WTC11 (cell line): Measurements from ENCODE around the gene KCTD2. TPM values are rescaled to one million over a fixed set of nuclear protein-coding genes. Genes with fewer than 3 reads are reported as not detected.
A peak's percentile ranks its signal among the peaks of the same experiment; 100 is the strongest.

Experiments
- AR ChIP-seq: fragments of 250-450 bp; sonication (Bioruptor Pico); IDR thresholded peaks from 2 replicates; pipeline ENCODE4 v1.9.0; 2021; ENCODE audit warnings: mild to moderate bottlenecking
- CDX4 ChIP-seq: fragments of 250-450 bp; sonication (Bioruptor Pico); IDR thresholded peaks from 2 replicates; pipeline ENCODE4 v1.9.0; 2021; ENCODE audit warnings: moderate library complexity, mild to moderate bottlenecking, inconsistent platforms, borderline replicate concordance
- CREB1 ChIP-seq: sonication (generic); formaldehyde crosslinking; IDR thresholded peaks from 2 replicates; pipeline ENCODE4 v1.8.0; 2023; ENCODE audit warnings: mild to moderate bottlenecking, missing genetic modification reagents
- CREM ChIP-seq: sonication (generic); formaldehyde crosslinking; IDR thresholded peaks from 2 replicates; pipeline ENCODE4 v1.8.1; 2022; ENCODE audit warnings: mild to moderate bottlenecking, missing genetic modification reagents, moderate library complexity
- E2F5 ChIP-seq: sonication (generic); formaldehyde crosslinking; IDR thresholded peaks from 2 replicates; pipeline ENCODE4 v1.8.1; 2022; ENCODE audit warnings: mild to moderate bottlenecking, moderate library complexity, missing genetic modification reagents
- FOXP1 ChIP-seq: sonication (generic); formaldehyde crosslinking; IDR thresholded peaks from 2 replicates; pipeline ENCODE4 v1.8.0; 2022; ENCODE audit warnings: missing genetic modification reagents, mild to moderate bottlenecking, moderate library complexity, borderline replicate concordance
- FOXP4 ChIP-seq: sonication (generic); formaldehyde crosslinking; IDR thresholded peaks from 2 replicates; pipeline ENCODE4 v1.8.0; 2022; ENCODE audit warnings: mild to moderate bottlenecking, missing genetic modification reagents
- GTF2I ChIP-seq: fragments of 250-450 bp; sonication (Bioruptor Pico); conservative IDR thresholded peaks from 2 replicates; pipeline ENCODE4 v1.4.0; 2021; ENCODE audit warnings: mild to moderate bottlenecking
- HMGXB4 ChIP-seq: sonication (generic); formaldehyde crosslinking; IDR thresholded peaks from 2 replicates; pipeline ENCODE4 v1.8.1; 2023; ENCODE audit warnings: mild to moderate bottlenecking, moderate library complexity, missing genetic modification reagents
- KAT7 ChIP-seq: sonication (generic); formaldehyde crosslinking; IDR thresholded peaks from 2 replicates; pipeline ENCODE4 v1.8.1; 2023; ENCODE audit warnings: missing genetic modification reagents, mild to moderate bottlenecking, borderline replicate concordance
- NR2C2 ChIP-seq: sonication (generic); formaldehyde crosslinking; IDR thresholded peaks from 2 replicates; pipeline ENCODE4 v1.8.0; 2022; ENCODE audit warnings: mild to moderate bottlenecking, missing genetic modification reagents
- OVOL2 ChIP-seq: fragments of 250-450 bp; sonication (Bioruptor Pico); IDR thresholded peaks from 2 replicates; pipeline ENCODE4 v1.9.0; 2021; ENCODE audit warnings: mild to moderate bottlenecking, borderline replicate concordance
- PRRX2 ChIP-seq: fragments of 250-450 bp; sonication (Bioruptor Pico); IDR thresholded peaks from 2 replicates; pipeline ENCODE4 v1.8.0; 2021; ENCODE audit warnings: mild to moderate bottlenecking
- SMAD3 ChIP-seq: sonication (generic); formaldehyde crosslinking; IDR thresholded peaks from 2 replicates; pipeline ENCODE4 v1.8.0; 2022; ENCODE audit warnings: missing genetic modification reagents, mild to moderate bottlenecking, borderline replicate concordance
- TEAD4 ChIP-seq: sonication (generic); formaldehyde crosslinking; IDR thresholded peaks from 2 replicates; pipeline ENCODE4 v1.8.0; 2022; ENCODE audit warnings: mild to moderate bottlenecking, missing genetic modification reagents
- TP53 ChIP-seq: sonication (generic); formaldehyde crosslinking; IDR thresholded peaks from 2 replicates; pipeline ENCODE4 v1.8.1; 2023; ENCODE audit warnings: mild to moderate bottlenecking, missing genetic modification reagents
- ZNF121 ChIP-seq: sonication (generic); formaldehyde crosslinking; IDR thresholded peaks from 2 replicates; pipeline ENCODE4 v1.8.0; 2023; ENCODE audit warnings: missing genetic modification reagents
- ZNF219 ChIP-seq: sonication (generic); formaldehyde crosslinking; IDR thresholded peaks from 2 replicates; pipeline ENCODE4 v1.8.0; 2023; ENCODE audit warnings: missing genetic modification reagents, mild to moderate bottlenecking, borderline replicate concordance
- ZNF232 ChIP-seq: sonication (generic); formaldehyde crosslinking; IDR thresholded peaks from 2 replicates; pipeline ENCODE4 v1.8.0; 2022; ENCODE audit warnings: mild to moderate bottlenecking, missing genetic modification reagents
- total RNA-seq: library from RNA; stranded (reverse); gene quantifications from 3 replicates; pipeline ENCODE4 v1.2.3, GENCODE V29; 2021
- TF ChIP-seq, protein P1 (sequence below): sonication (generic); formaldehyde crosslinking; IDR thresholded peaks from 2 replicates; pipeline ENCODE4 v1.8.0; 2022; ENCODE audit warnings: mild to moderate bottlenecking, missing genetic modification reagents
- TF ChIP-seq, protein P2 (sequence below): sonication (generic); formaldehyde crosslinking; IDR thresholded peaks from 2 replicates; pipeline ENCODE4 v1.8.1; 2022; ENCODE audit warnings: low read depth, mild to moderate bottlenecking, moderate library complexity, missing genetic modification reagents, borderline replicate concordance
- TF ChIP-seq, protein P3 (sequence below): fragments of 250-450 bp; sonication (Bioruptor Pico); conservative IDR thresholded peaks from 2 replicates; pipeline ENCODE4 v1.9.0; 2021; ENCODE audit warnings: mild to moderate bottlenecking
- TF ChIP-seq, protein P4 (sequence below): sonication (generic); formaldehyde crosslinking; IDR thresholded peaks from 2 replicates; pipeline ENCODE4 v1.8.0; 2022; ENCODE audit warnings: mild to moderate bottlenecking, missing genetic modification reagents

KCTD2 gene
- total RNA-seq, 1 experiment from 2014 or later: 31.3 TPM

DNA sequence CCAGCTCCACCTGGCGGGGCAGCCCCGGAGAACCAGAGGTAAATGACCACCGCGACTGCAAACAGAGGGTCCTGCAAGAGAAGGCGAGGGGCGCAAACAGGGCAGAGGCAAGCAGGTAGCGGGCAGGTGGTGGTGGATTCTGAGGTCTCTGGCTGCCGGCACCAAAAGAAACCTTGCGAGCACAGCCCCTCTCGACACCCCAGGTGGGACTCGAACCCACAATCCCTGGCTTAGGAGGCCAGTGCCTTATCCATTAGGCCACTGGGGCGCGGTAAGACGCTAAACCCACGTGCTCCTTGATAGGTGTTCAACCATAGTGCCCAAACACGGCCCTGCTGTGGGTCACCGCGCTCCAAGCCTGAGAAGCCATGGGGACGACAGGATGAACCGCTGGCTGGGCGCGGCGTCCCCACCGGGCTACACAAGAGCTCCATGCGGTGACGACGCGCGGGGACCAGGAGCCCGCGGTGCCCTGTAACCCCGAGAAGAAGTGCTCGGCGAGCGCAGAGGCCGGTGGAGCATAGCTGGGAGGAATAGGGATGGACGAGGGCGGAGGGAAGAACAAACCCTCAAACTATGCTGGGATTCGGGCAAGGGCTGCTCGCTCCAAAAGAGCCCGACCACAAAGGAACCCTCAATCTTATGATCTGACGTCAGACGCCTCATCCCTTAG is 12.7 kb upstream of the KCTD2 start (continued):
- TF ChIP-seq HMGXB4 (CRISPR knock-in tag) (peak; percentile 100), ZNF121 (CRISPR knock-in tag) (no peak), OVOL2 (CRISPR knock-in tag) (no peak), AR (CRISPR knock-in tag) (0 out of 2 replicates have a peak, but pooled peaks have one; percentile 43), GTF2I (no peak), NR2C2 (no peak), FOXP4 (peak; percentile 80; the same call in 1 of the 2 replicates), CDX4 (no peak), KAT7 (CRISPR knock-in tag) (0 out of 2 replicates have a peak, but pooled peaks have one; percentile 69), E2F5 (CRISPR knock-in tag) (no peak; the same call in 1 of the 2 replicates), CREM (CRISPR knock-in tag) (0 out of 2 replicates have a peak, but pooled peaks have one; percentile 37), TEAD4 (0 out of 2 replicates have a peak, but pooled peaks have one; percentile 15), PRRX2 (CRISPR knock-in tag) (no peak), TP53 (no peak), ZNF232 (CRISPR knock-in tag) (peak; percentile 89; the same call in 1 of the 2 replicates), ZNF219 (CRISPR knock-in tag) (peak; percentile 55; the same call in 1 of the 2 replicates), CREB1 (peak; percentile 64; the same call in 1 of the 2 replicates), FOXP1 (peak; percentile 44; the same call in 1 of the 2 replicates), SMAD3 (CRISPR knock-in tag) (peak; percentile 23; the same call in 1 of the 2 replicates)
- TF ChIP-seq, protein P1, sequence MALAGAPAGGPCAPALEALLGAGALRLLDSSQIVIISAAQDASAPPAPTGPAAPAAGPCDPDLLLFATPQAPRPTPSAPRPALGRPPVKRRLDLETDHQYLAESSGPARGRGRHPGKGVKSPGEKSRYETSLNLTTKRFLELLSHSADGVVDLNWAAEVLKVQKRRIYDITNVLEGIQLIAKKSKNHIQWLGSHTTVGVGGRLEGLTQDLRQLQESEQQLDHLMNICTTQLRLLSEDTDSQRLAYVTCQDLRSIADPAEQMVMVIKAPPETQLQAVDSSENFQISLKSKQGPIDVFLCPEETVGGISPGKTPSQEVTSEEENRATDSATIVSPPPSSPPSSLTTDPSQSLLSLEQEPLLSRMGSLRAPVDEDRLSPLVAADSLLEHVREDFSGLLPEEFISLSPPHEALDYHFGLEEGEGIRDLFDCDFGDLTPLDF (CRISPR knock-in tag): no peak
- TF ChIP-seq, protein P2, sequence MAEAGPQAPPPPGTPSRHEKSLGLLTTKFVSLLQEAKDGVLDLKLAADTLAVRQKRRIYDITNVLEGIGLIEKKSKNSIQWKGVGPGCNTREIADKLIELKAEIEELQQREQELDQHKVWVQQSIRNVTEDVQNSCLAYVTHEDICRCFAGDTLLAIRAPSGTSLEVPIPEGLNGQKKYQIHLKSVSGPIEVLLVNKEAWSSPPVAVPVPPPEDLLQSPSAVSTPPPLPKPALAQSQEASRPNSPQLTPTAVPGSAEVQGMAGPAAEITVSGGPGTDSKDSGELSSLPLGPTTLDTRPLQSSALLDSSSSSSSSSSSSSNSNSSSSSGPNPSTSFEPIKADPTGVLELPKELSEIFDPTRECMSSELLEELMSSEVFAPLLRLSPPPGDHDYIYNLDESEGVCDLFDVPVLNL (CRISPR knock-in tag): no peak
- TF ChIP-seq, protein P3, sequence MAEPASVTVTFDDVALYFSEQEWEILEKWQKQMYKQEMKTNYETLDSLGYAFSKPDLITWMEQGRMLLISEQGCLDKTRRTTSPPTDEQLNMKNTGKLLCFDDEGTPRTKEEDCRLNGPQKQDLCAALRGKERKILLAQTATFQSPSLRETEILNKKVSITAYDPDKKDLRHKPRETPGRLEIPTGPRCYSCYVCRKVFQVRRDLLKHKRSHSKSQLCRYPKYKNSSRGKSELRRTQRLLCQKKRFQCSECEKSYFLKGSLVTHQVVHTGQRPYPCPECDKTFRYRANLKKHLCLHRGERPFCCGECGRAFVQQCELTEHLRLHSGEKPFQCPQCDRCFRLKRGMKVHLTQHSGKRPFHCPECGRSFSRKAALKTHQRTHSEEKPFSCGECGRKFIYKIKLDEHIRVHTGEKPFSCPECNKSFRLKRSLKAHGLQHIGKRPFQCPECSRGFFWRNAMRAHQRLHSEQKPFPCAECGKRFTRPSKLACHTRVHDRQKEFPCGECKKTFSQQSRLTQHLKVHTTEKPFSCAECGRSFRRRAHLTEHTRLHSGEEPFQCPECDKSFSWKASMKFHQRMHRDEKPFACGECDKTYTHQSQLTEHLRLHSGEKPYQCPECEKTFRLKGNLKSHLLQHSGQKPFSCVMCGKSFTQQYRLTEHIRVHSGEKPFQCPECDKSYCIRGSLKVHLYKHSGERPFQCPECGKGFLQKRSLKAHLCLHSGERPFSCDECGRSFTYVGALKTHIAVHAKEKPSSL (CRISPR knock-in tag): no peak
- TF ChIP-seq, protein P4, sequence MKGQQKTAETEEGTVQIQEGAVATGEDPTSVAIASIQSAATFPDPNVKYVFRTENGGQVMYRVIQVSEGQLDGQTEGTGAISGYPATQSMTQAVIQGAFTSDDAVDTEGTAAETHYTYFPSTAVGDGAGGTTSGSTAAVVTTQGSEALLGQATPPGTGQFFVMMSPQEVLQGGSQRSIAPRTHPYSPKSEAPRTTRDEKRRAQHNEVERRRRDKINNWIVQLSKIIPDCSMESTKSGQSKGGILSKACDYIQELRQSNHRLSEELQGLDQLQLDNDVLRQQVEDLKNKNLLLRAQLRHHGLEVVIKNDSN (CRISPR knock-in tag): peak; percentile 80
